Activated naive CD4-positive, alpha-beta T cell treated with anti-CD3 and anti-CD28 coated beads, Interleukin-2, amount 50 U/mL, for 24 hours (primary cell): Measurements from ENCODE around the gene ANKRD13B.

ENCODE experiments used
- H3K27ac Mint-ChIP-seq: one replicate; pipeline ENCODE4 v1.8.0; 2021; ENCODE audit warnings: mild to moderate bottlenecking, mixed read lengths
- H3K27me3 Mint-ChIP-seq: one replicate; pipeline ENCODE4 v1.8.0; 2021; ENCODE audit warnings: mixed read lengths
- H3K36me3 Mint-ChIP-seq: one replicate; pipeline ENCODE4 v1.8.0; 2021; ENCODE audit warnings: mixed read lengths
- H3K4me1 Mint-ChIP-seq: one replicate; pipeline ENCODE4 v1.8.0; 2021; ENCODE audit warnings: mixed read lengths
- H3K4me3 Mint-ChIP-seq: one replicate; pipeline ENCODE4 v1.8.0; 2021; ENCODE audit warnings: mild to moderate bottlenecking, mixed read lengths
- H3K9me3 Mint-ChIP-seq: one replicate; pipeline ENCODE4 v1.8.0; 2021; ENCODE audit warnings: mixed read lengths

The ANKRD13B gene

GRCh38 chr17:29574732-29575510 is 18.0 kb upstream of the ANKRD13B start:
- Mint-ChIP-seq H3K4me3 (no peak overlapping the region), H3K36me3 (peaks cover 6% of the 10 kb centered on the region), H3K9me3 (no peaks in the 10 kb centered on the region), H3K4me1 (peaks cover 6% of the 10 kb centered on the region), H3K27ac (no peak overlapping the region), H3K27me3 (no peaks in the 10 kb centered on the region)

GRCh38 chr17:29575511-29576213 is 17.3 kb upstream of the ANKRD13B start:
- H3K4me3 Mint-ChIP-seq = no peak overlapping the region
- peaks cover 8% of the 10 kb centered on the region for H3K36me3 Mint-ChIP-seq
- no peaks in the 10 kb centered on the region for H3K9me3 Mint-ChIP-seq
- H3K27ac Mint-ChIP-seq = no peak overlapping the region
- peaks cover 9% of the 10 kb centered on the region for H3K4me1 Mint-ChIP-seq
- no peaks in the 10 kb centered on the region for H3K27me3 Mint-ChIP-seq

- no peak overlapping the region for H3K4me3 Mint-ChIP-seq
- H3K27ac Mint-ChIP-seq = no peak overlapping the region
- H3K9me3 Mint-ChIP-seq = no peaks in the 10 kb centered on the region
- no peaks in the 10 kb centered on the region for H3K27me3 Mint-ChIP-seq
- H3K36me3 Mint-ChIP-seq = peaks cover 10% of the 10 kb centered on the region
- peaks cover 8% of the 10 kb centered on the region for H3K4me1 Mint-ChIP-seq
Observed at GRCh38 chr17:29576214-29577000, 16.5 kb upstream of the ANKRD13B start.

- Mint-ChIP-seq H3K4me1 (peaks cover 8% of the 10 kb centered on the region), H3K9me3 (no peaks in the 10 kb centered on the region), H3K27me3 (no peaks in the 10 kb centered on the region), H3K36me3 (peaks cover 10% of the 10 kb centered on the region), H3K27ac (no peak overlapping the region), H3K4me3 (no peak overlapping the region)
Observed at GRCh38 chr17:29577001-29577370, 15.9 kb upstream of the ANKRD13B start.

- Mint-ChIP-seq H3K27ac (no peak overlapping the region), H3K4me1 (peaks cover 8% of the 10 kb centered on the region), H3K9me3 (no peaks in the 10 kb centered on the region), H3K36me3 (peaks cover 12% of the 10 kb centered on the region), H3K27me3 (no peaks in the 10 kb centered on the region), H3K4me3 (no peak overlapping the region)
Observed at GRCh38 chr17:29577385-29578211, 15.3 kb upstream of the ANKRD13B start.

- H3K36me3 Mint-ChIP-seq = peaks cover 14% of the 10 kb centered on the region
- no peaks in the 10 kb centered on the region for H3K27me3 Mint-ChIP-seq
- no peaks in the 10 kb centered on the region for H3K9me3 Mint-ChIP-seq
- H3K4me1 Mint-ChIP-seq = peaks cover 8% of the 10 kb centered on the region
- H3K27ac Mint-ChIP-seq = no peak overlapping the region
- no peak overlapping the region for H3K4me3 Mint-ChIP-seq
Observed at GRCh38 chr17:29578626-29579485, 14.1 kb upstream of the ANKRD13B start.

- Mint-ChIP-seq H3K27me3 (no peaks in the 10 kb centered on the region), H3K36me3 (peaks cover 14% of the 10 kb centered on the region), H3K4me1 (peaks cover 20% of the 10 kb centered on the region)
Observed at GRCh38 chr17:29579866-29580771, 12.8 kb upstream of the ANKRD13B start.

GRCh38 chr17:29581583-29582253 is 11.2 kb upstream of the ANKRD13B start:
- no peak overlapping the region for H3K27ac Mint-ChIP-seq
- H3K4me3 Mint-ChIP-seq = no peak overlapping the region
- H3K9me3 Mint-ChIP-seq = no peaks in the 10 kb centered on the region
- peaks cover 35% of the 10 kb centered on the region for H3K4me1 Mint-ChIP-seq
- peaks cover 14% of the 10 kb centered on the region for H3K36me3 Mint-ChIP-seq
- no peaks in the 10 kb centered on the region for H3K27me3 Mint-ChIP-seq

More at GRCh38 chr17:29579866-29580771, 12.8 kb upstream of the ANKRD13B start:
- no peaks in the 10 kb centered on the region for H3K9me3 Mint-ChIP-seq
- no peak overlapping the region for H3K4me3 Mint-ChIP-seq
- H3K27ac Mint-ChIP-seq = peak overlapping the region; percentile 95

- H3K27ac Mint-ChIP-seq = no peak overlapping the region
- peaks cover 41% of the 10 kb centered on the region for H3K4me1 Mint-ChIP-seq
- H3K9me3 Mint-ChIP-seq = no peaks in the 10 kb centered on the region
- no peak overlapping the region for H3K4me3 Mint-ChIP-seq
- peaks cover 14% of the 10 kb centered on the region for H3K36me3 Mint-ChIP-seq
- no peaks in the 10 kb centered on the region for H3K27me3 Mint-ChIP-seq
Observed at GRCh38 chr17:29582254-29582765, 10.6 kb upstream of the ANKRD13B start.

GRCh38 chr17:29582772-29583171 is 10.2 kb upstream of the ANKRD13B start:
- no peaks in the 10 kb centered on the region for H3K27me3 Mint-ChIP-seq
- H3K27ac Mint-ChIP-seq = no peak overlapping the region
- peaks cover 45% of the 10 kb centered on the region for H3K4me1 Mint-ChIP-seq
- H3K36me3 Mint-ChIP-seq = peaks cover 14% of the 10 kb centered on the region
- no peak overlapping the region for H3K4me3 Mint-ChIP-seq
- no peaks in the 10 kb centered on the region for H3K9me3 Mint-ChIP-seq

GRCh38 chr17:29583324-29584248 is 9.3 kb upstream of the ANKRD13B start:
- H3K36me3 Mint-ChIP-seq = peaks cover 9% of the 10 kb centered on the region
- no peaks in the 10 kb centered on the region for H3K9me3 Mint-ChIP-seq
- peak overlapping the region; percentile 19 for H3K4me3 Mint-ChIP-seq
- H3K27ac Mint-ChIP-seq = peak overlapping the region; percentile 41
- peaks cover 51% of the 10 kb centered on the region for H3K4me1 Mint-ChIP-seq
- H3K27me3 Mint-ChIP-seq = no peaks in the 10 kb centered on the region

GRCh38 chr17:29584452-29585079 is 8.4 kb upstream of the ANKRD13B start:
- Mint-ChIP-seq H3K36me3 (peaks cover 8% of the 10 kb centered on the region), H3K9me3 (no peaks in the 10 kb centered on the region), H3K27me3 (no peaks in the 10 kb centered on the region), H3K4me1 (peaks cover 51% of the 10 kb centered on the region), H3K27ac (peak overlapping the region; percentile 80), H3K4me3 (no peak overlapping the region)
